Muscle layer of duodenum (tissue), 2 donors: ENCODE data around the gene FAM174C.
A peak's percentile ranks its signal among the peaks of the same experiment; 100 is the strongest.

ENCODE experiments used
- H3K27ac ChIP-seq: one replicate; pipeline ENCODE4 v1.7.0; 2013; ENCODE audit warnings: mild to moderate bottlenecking, low read length
- H3K27me3 ChIP-seq: one replicate; pipeline ENCODE4 v1.7.0; 2013; ENCODE audit warnings: low read depth, mild to moderate bottlenecking, control low read depth, low read length
- H3K36me3 ChIP-seq, 2 donors: one replicate each; pipeline ENCODE4 v1.7.0; 2013; ENCODE audit warnings: low read length in 2 of 2, control low read depth in 1 of 2, mild to moderate bottlenecking in 1 of 2; ENCODE audit not compliant: insufficient read depth in 2 of 2, control insufficient read depth in 1 of 2
- H3K4me1 ChIP-seq, 2 donors: one replicate each; pipeline ENCODE4 v1.7.0; 2013; ENCODE audit warnings: low read length in 2 of 2, mild to moderate bottlenecking in 2 of 2, control low read depth in 1 of 2, moderate library complexity in 1 of 2; ENCODE audit not compliant: insufficient read depth in 2 of 2, control insufficient read depth in 1 of 2
- H3K4me3 ChIP-seq, 2 donors: one replicate each; pipeline ENCODE4 v1.7.0; 2013; ENCODE audit warnings: low read length in 2 of 2, low read depth in 1 of 2, mild to moderate bottlenecking in 1 of 2
- H3K9me3 ChIP-seq, 2 donors: one replicate each; pipeline ENCODE4 v1.7.0; 2013; ENCODE audit warnings: low read length in 2 of 2, control low read depth in 1 of 2, mild to moderate bottlenecking in 1 of 2; ENCODE audit not compliant: control insufficient read depth in 1 of 2
- donor health status: healthy.

Gene FAM174C

GRCh38 chr19:1279782-1280341, 4.5 kb downstream of the FAM174C start:
- peaks cover 6 to 11% of the 10 kb centered on the region in 2 donors for H3K36me3 ChIP-seq
- H3K9me3 ChIP-seq, result no peaks in the 10 kb centered on the region
- H3K27ac ChIP-seq, result no peak overlapping the region
- H3K27me3 ChIP-seq, result peaks cover 16% of the 10 kb centered on the region
- H3K4me3 ChIP-seq, result no peak overlapping the region
- H3K4me1 ChIP-seq, result peaks cover 0 to 13% of the 10 kb centered on the region in 2 donors

- Histone ChIP-seq H3K27ac (no peak overlapping the region), H3K36me3 (peaks cover 6 to 9% of the 10 kb centered on the region in 2 donors), H3K27me3 (peaks cover 21% of the 10 kb centered on the region), H3K4me1 (peaks cover 0 to 11% of the 10 kb centered on the region in 2 donors), H3K9me3 (no peaks in the 10 kb centered on the region), H3K4me3 (no peak overlapping the region)
Measured at GRCh38 chr19:1280636-1281568, 5.6 kb downstream of the FAM174C start.

GRCh38 chr19:1281569-1282287, 6.4 kb downstream of the FAM174C start:
- H3K4me3 ChIP-seq, result no peak overlapping the region
- peaks cover 6 to 9% of the 10 kb centered on the region in 2 donors for H3K36me3 ChIP-seq
- no peak overlapping the region for H3K27ac ChIP-seq
- H3K27me3 ChIP-seq, result peaks cover 25% of the 10 kb centered on the region
- H3K4me1 ChIP-seq, result peaks cover 0 to 3% of the 10 kb centered on the region in 2 donors
- no peaks in the 10 kb centered on the region for H3K9me3 ChIP-seq

- Histone ChIP-seq H3K36me3 (peaks cover 6 to 9% of the 10 kb centered on the region in 2 donors), H3K9me3 (no peaks in the 10 kb centered on the region), H3K27ac (no peak overlapping the region), H3K4me3 (no peak overlapping the region), H3K4me1 (peaks cover 0 to 7% of the 10 kb centered on the region in 2 donors), H3K27me3 (peaks cover 29% of the 10 kb centered on the region)
Measured at GRCh38 chr19:1282588-1283206, 7.4 kb downstream of the FAM174C start.

GRCh38 chr19:1283207-1283916, 8.0 kb downstream of the FAM174C start:
- H3K4me1 ChIP-seq, result peaks cover 0 to 7% of the 10 kb centered on the region in 2 donors
- H3K27ac ChIP-seq, result no peak overlapping the region
- H3K9me3 ChIP-seq, result no peaks in the 10 kb centered on the region
- H3K4me3 ChIP-seq, result no peak overlapping the region
- peaks cover 29% of the 10 kb centered on the region for H3K27me3 ChIP-seq
- peaks cover 6 to 9% of the 10 kb centered on the region in 2 donors for H3K36me3 ChIP-seq

- no peak overlapping the region for H3K27ac ChIP-seq
- no peaks in the 10 kb centered on the region for H3K9me3 ChIP-seq
- peaks cover 0 to 7% of the 10 kb centered on the region in 2 donors for H3K4me1 ChIP-seq
- H3K4me3 ChIP-seq, result no peak overlapping the region
- peaks cover 6% of the 10 kb centered on the region in 2 donors for H3K36me3 ChIP-seq
- peaks cover 29% of the 10 kb centered on the region for H3K27me3 ChIP-seq
Measured at GRCh38 chr19:1283917-1284292, 8.6 kb downstream of the FAM174C start.

- H3K9me3 ChIP-seq, result no peaks in the 10 kb centered on the region
- H3K27ac ChIP-seq, result no peak overlapping the region
- H3K4me1 ChIP-seq, result peaks cover 0 to 7% of the 10 kb centered on the region in 2 donors
- peaks cover under 1% of the 10 kb centered on the region in 2 donors for H3K36me3 ChIP-seq
- H3K4me3 ChIP-seq, result no peak overlapping the region
- H3K27me3 ChIP-seq, result peaks cover 29% of the 10 kb centered on the region
Measured at GRCh38 chr19:1284293-1284978, 9.1 kb downstream of the FAM174C start.

- H3K36me3 ChIP-seq, result no peaks in the 10 kb centered on the region
- no peak overlapping the region for H3K4me3 ChIP-seq
- H3K9me3 ChIP-seq, result no peaks in the 10 kb centered on the region
- no peak overlapping the region for H3K27ac ChIP-seq
- H3K27me3 ChIP-seq, result peaks cover 29% of the 10 kb centered on the region
- peaks cover 0 to 7% of the 10 kb centered on the region in 2 donors for H3K4me1 ChIP-seq
Measured at GRCh38 chr19:1284979-1285736, 9.8 kb downstream of the FAM174C start.

GRCh38 chr19:1285737-1286360, 10.5 kb downstream of the FAM174C start, which contains the start of gene EFNA2:
TSS of gene EFNA2 (plus strand) at chr19:1285873. CDS start at chr19:1286169, 296 bp downstream.
- H3K4me3 ChIP-seq, result peak within 1 kb of the TSS in 1 of 2 donors; percentile 21
- no peaks in the 10 kb centered on the region for H3K9me3 ChIP-seq
- peaks cover 29% of the 10 kb centered on the region for H3K27me3 ChIP-seq
- no peaks in the 10 kb centered on the region for H3K36me3 ChIP-seq
- peaks cover 0 to 7% of the 10 kb centered on the region in 2 donors for H3K4me1 ChIP-seq
- no peak within 1 kb of the TSS for H3K27ac ChIP-seq
